NCI-H2081 (cell line): ENCODE measurements around the gene ZDHHC13.
"Not testable (repeated sequence)": the region's sequence is repeated elsewhere in the genome, so short reads cannot be mapped to it uniquely, and the experiment has no call there.

Experiments used
- DNase-seq, 2 experiments: peaks; one replicate each; lab custom pipeline; 2025; lab: John Stamatoyannopoulos, UW

ZDHHC13 gene

DNA sequence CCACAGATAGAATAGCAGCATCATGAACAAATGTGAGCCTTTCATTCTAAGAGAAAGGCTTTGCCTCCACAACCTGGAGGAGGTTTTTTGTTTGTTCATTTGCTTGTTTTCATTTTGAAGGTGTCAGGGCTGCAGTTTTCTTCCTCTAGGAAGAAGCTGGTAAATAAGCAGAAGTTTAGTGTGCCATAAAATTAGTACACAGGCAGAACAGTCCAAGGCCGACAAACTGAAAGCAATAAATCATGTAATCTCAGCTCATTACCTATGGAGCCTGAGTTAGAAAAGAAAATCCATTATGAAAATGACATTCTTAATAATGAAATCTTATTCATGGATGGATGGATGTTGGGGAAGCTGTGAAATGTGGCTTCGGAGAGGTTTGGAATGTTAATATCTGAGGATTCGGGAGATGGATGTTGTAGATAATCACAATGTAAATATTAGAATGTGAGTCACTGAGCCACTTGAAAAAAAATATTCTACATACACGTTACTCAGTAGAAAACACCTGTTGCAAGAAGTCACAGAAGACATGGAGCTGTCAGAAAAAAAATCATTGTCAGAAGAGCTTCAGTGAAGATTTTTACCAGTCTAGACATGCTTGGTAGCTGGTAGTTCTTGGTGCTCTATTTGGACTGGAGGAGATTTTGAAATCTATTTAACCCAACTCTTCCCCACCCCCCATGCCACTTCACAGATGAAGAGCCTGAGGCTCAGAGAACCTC lies 15.0 kb upstream of the ZDHHC13 start:
- DNase-seq: no peak

DNA sequence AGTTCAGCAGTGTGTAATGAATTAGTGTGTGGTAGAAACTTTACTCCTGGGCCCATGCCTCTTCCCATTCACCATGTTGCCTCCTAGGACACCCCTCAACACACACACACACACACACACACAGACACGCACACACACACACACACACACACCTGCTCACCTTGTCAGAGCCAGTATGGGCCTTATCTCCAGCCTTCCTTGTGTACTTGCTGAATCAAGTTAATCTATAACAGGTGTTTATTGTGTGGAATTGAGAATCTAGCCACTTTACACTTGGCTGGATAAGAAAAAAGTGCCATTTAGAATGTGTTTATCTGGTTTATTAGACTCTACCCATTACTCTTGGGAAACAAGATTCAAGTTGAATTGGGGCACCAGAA lies 14.5 kb upstream of the ZDHHC13 start:
- no peak for DNase-seq

GRCh38 chr11:19105011-19105410 lies 12.0 kb upstream of the ZDHHC13 start:
- DNase-seq: no peak

- no peak for DNase-seq
Measured at GRCh38 chr11:19107125-19107524, 9.8 kb upstream of the ZDHHC13 start.

DNA sequence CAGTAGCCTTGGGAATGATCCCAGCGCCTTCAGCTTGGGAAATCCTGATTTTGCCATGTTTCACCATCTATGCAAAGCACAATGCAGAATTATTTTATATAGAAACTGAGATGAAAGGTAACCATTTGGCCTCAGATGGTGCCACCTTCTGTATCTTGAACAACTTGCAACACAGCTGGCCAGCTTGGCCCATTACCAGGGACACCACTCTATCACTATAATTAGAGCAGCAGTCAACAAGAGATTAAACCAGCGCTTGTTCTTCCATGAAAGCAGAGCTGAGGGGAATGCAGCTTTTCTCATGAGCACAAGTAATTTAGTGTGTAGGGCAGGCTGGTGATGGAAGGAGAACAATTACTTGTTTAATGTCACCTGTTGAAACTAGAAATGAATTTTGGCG lies 6.7 kb upstream of the ZDHHC13 start:
- peak; percentile 62 to 87 for DNase-seq

GRCh38 chr11:19111809-19112208 lies 5.2 kb upstream of the ZDHHC13 start:
- DNase-seq: no peak

DNA sequence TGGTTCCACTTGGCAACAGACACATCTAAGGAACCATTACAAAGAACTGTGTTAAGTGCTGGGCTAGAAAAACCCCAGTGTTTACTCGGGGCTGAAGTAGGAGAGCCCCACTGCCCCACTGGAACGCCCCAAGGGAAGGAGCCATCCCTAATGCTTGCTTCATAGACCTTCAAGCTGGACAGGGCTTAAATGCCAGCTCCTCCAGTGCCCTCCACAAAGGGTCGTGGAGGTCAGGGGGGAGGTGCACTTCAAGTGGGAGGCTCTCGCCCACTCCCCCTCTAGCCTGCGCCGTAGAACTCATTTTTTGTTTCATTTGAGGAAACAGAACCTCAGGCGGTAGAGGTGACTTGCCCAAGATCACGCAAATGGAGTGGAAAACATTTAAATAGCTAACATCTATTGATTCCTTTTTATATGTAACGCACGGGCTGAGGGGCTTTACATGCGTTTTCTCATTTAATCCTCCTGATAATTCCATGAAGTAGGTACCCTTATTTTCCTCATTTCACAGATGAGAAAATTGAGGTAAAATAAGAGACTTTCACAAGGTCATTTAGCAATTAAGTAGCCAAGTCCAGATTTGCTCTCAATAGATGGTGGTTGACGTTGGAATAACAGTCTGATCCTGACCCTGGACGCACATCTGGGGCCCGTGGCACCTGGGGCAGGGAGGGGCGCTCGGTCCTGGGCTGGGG lies 545 bp upstream of the ZDHHC13 start:
- DNase-seq: no peak

- no peak for DNase-seq
Measured at GRCh38 chr11:19117760-19118097, 761 bp downstream of the ZDHHC13 start.

DNA sequence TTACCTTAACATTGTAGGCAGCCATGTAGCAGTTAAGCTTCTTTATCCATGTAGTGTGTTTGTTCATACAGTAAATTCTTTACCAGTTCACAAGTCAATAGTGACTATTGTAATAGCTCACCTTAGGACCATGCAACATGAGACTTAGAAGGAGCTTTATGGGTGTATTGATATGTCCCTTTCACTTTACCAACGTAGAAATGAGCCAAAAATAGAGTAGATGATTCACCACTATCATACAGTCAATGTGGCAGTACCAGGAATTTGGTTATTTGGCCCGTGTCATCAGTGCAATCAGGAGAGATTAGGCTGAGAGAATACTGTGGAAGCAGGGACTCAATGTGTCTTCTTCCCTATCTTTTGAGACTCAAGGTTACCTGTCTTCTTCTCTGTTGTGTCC lies 4.7 kb downstream of the ZDHHC13 start:
- DNase-seq: no peak

- DNase-seq: no peak
Measured at GRCh38 chr11:19122960-19123615, 6.1 kb downstream of the ZDHHC13 start.

DNA sequence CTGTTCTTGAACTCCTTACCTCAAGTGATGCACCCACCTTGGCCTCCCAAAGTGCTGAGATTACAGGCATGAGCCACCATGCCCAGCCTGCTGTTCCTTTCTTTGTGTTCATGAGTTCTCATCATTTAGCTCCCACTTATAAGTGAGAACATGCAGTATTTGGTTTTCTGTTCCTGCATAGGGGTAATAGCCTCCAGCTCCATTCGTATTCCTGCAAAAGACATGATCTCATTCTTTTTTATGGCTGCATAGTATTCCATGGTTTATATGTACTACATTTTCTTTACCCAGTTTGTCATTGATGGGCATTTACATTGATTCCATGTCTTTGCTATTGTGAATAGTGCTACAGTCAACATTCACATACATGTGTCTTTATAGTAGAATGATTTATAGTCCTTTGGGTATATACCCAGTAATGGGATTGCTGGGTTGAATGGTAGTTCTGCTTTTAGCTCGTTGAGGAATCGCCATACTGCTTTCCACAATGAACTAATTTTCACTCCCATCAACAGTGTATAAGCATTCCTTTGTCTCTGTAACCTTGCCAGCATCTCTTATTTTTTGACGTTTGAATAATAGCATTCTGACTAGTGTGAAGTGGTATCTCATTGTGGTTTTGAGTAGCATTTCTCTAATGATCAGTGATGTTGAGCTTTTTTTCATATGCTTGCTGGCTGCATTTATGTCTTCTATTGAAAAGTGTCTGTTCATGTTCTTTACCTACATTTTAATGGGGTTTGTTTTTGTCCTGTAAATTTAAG lies 9.8 kb downstream of the ZDHHC13 start:
- DNase-seq: not testable (repeated sequence)

DNA sequence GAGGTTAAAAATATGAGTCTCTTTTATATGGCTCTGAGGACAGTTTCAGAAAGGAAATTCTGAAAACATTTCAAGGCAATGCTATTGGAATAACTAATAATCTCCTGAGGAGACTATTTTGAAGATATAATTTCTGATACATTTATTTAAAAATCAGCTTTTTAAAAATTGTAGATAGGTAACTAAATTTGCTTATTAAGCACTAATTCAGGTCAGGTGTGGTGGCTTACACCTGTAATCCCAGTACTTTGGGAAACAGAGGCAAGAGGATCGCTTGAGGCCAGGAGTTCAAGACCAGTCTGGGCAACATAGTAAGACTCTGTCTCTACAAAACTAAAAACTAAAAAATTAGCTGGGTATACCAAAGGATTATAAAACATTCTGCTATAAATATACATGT lies 17.0 kb downstream of the ZDHHC13 start:
- DNase-seq: no peak

DNA sequence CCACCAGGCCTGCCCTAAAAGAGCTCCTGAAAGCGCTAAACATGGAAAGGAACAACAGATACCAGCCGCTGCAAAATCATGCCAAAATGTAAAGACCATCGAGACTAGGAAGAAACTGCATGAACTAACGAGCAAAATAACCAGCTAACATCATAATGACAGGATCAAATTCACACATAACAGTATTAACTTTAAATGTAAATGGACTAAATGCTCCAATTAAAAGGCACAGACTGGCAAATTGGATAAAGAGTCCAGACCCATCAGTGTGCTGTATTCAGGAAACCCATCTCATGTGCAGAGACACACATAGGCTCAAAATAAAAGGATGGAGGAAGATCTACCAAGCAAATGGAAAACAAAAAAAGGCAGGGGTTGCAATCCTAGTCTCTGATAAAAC lies 19.9 kb downstream of the ZDHHC13 start:
- DNase-seq: not testable (repeated sequence)

DNA sequence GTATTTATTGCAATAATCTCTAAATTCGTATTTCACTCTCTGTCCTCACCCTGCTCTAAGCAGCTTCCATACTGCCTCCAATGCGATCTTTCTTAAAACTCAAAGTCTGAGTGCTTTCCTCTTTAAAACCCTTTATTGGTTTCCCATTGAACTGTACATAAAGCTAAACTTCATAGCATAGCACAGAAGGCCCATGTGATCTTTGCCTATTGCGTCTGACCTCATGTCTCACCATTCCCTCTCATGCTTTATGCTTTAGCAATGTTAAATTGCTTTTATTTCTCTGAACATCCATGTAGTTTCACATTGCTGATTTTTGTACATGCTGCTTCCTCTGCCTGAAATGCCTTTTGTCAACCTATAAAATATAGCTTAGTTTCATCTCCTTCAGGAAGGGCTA lies 28.4 kb downstream of the ZDHHC13 start:
- DNase-seq: no peak

GRCh38 chr11:19156892-19157291 lies 39.9 kb downstream of the ZDHHC13 start:
- DNase-seq: no peak

DNA sequence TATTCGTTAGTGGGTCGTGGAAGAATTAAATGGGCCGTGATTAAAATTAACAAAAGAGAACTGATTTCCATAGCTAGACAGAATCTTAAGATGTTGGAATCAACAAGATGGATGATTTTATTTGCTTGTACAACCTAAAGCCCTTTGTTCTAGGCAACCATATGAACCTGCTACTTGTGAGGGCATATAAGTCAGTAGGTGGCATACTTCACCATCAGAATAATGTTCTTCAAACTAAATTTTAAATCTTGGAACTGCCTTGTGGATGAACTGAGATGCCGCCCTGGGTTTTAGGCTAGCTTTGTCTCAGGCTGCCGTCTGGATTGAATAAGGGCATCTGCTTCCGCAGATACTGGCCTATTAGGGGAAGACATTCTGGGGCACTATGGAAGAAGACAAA lies 43.9 kb downstream of the ZDHHC13 start:
- no peak for DNase-seq

GRCh38 chr11:19161651-19162050 lies 44.7 kb downstream of the ZDHHC13 start:
- no peak for DNase-seq

- no peak for DNase-seq
Measured at GRCh38 chr11:19162951-19163505, 46.1 kb downstream of the ZDHHC13 start.

DNA sequence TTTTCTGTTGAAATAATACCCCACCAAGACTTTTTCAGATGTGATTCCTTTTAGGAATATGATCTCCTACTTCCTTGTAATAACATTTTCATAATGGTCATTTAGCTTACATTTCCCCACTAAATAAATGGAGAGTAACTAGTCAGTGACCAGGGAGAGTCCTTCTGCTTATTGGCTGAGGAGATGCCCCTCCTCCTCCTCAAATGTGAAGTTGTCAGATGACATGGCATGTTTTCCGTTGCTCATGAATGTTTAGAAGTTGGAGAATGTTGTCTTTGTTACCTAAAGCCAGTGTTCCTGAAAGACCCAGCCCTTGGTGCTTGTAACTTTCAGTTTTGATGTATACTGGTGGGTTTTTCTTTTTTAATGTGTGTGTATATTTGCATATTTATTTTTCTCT lies 46.6 kb downstream of the ZDHHC13 start:
- no peak for DNase-seq

DNA sequence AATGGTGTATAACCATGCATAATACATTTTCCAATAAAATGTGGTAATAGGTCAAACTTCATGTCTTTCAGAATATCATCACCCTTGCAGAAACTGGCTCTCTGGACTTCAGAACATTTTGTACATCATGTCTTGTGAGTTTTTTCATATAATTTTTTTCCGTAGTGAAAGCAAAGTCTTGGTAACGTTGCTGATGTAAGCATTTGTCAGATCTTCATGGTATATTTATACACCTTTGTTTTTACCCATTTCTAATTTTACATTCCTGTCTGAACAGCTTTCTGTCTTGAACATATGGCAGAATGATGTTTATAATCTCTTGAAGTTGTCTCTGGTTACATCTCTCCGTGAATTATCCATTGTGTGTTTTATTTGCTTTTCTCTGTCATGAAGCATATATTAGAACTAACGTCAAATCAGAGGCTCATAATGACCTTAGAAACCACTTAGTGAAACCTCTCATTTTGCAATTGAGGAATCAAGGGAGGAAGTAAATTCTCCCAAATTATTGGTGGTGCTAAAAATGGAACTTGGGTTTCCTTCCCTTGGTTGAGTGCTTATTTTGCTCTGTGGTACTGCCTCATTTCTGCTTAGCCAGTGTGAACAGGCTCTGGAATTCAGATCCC lies 47.4 kb downstream of the ZDHHC13 start:
- DNase-seq: peak in 1 of 2 experiments; percentile 75

- no peak for DNase-seq
Measured at GRCh38 chr11:19164881-19165280, 47.9 kb downstream of the ZDHHC13 start.

GRCh38 chr11:19168090-19168489 lies 51.1 kb downstream of the ZDHHC13 start:
- no peak for DNase-seq
